ENCODE data around the gene GPR137B.

GPR137B gene

GRCh38 chr1:236120721-236121153 lies 21.6 kb upstream of the GPR137B start:
- H3K27ac ChIP-seq, result no peak overlapping the region
- H3K4me3 ChIP-seq (ENCODE audit: low read depth in 1 of 2, low read length in 1 of 2), result no peak overlapping the region
- no peak for TF ChIP-seq CTCF (IDR thresholded peaks at IDR 0.05)
- no peaks in the 10 kb centered on the region for H3K36me3 ChIP-seq
- peaks cover 25% of the 10 kb centered on the region for H3K27me3 ChIP-seq
- peaks cover 0 to 8% of the 10 kb centered on the region in 2 experiments for H3K4me1 ChIP-seq (ENCODE audit: control insufficient read depth in 1 of 2, insufficient read depth in 1 of 2, low read depth in 1 of 2, low read length in 1 of 2)
- no peaks in the 10 kb centered on the region for H3K9me3 ChIP-seq

GRCh38 chr1:236122176-236122575 lies 20.2 kb upstream of the GPR137B start:
- no peaks in the 10 kb centered on the region for H3K9me3 ChIP-seq
- H3K27me3 ChIP-seq, result peaks cover 25% of the 10 kb centered on the region
- no peaks in the 10 kb centered on the region for H3K36me3 ChIP-seq
- H3K4me1 ChIP-seq (ENCODE audit: control insufficient read depth in 1 of 2, insufficient read depth in 1 of 2, low read depth in 1 of 2, low read length in 1 of 2), result peaks cover 0 to 8% of the 10 kb centered on the region in 2 experiments
- TF ChIP-seq CTCF (IDR thresholded peaks at IDR 0.05), result no peak
- no peak overlapping the region for H3K27ac ChIP-seq
- H3K4me3 ChIP-seq (ENCODE audit: low read depth in 1 of 2, low read length in 1 of 2), result no peak overlapping the region

- H3K27me3 ChIP-seq, result peaks cover 25% of the 10 kb centered on the region
- no peak overlapping the region for H3K27ac ChIP-seq
- H3K4me1 ChIP-seq (ENCODE audit: control insufficient read depth in 1 of 2, insufficient read depth in 1 of 2, low read depth in 1 of 2, low read length in 1 of 2), result peaks cover 0 to 8% of the 10 kb centered on the region in 2 experiments
- no peak for TF ChIP-seq CTCF (IDR thresholded peaks at IDR 0.05)
- H3K36me3 ChIP-seq, result no peaks in the 10 kb centered on the region
- no peaks in the 10 kb centered on the region for H3K9me3 ChIP-seq
- H3K4me3 ChIP-seq (ENCODE audit: low read depth in 1 of 2, low read length in 1 of 2), result no peak overlapping the region
Measured at GRCh38 chr1:236123563-236123962, 18.8 kb upstream of the GPR137B start.

- H3K4me3 ChIP-seq (ENCODE audit: low read depth in 1 of 2, low read length in 1 of 2), result no peak overlapping the region
- H3K27me3 ChIP-seq, result peaks cover 17% of the 10 kb centered on the region
- H3K36me3 ChIP-seq, result no peaks in the 10 kb centered on the region
- no peak for TF ChIP-seq CTCF (IDR thresholded peaks at IDR 0.05)
- H3K9me3 ChIP-seq, result no peaks in the 10 kb centered on the region
- peaks cover 0 to 8% of the 10 kb centered on the region in 2 experiments for H3K4me1 ChIP-seq (ENCODE audit: control insufficient read depth in 1 of 2, insufficient read depth in 1 of 2, low read depth in 1 of 2, low read length in 1 of 2)
- H3K27ac ChIP-seq, result no peak overlapping the region
Measured at GRCh38 chr1:236124965-236125364, 17.4 kb upstream of the GPR137B start.

- peaks cover 10% of the 10 kb centered on the region for H3K27me3 ChIP-seq
- H3K27ac ChIP-seq, result no peak overlapping the region
- H3K9me3 ChIP-seq, result no peaks in the 10 kb centered on the region
- no peaks in the 10 kb centered on the region for H3K4me1 ChIP-seq (ENCODE audit: control insufficient read depth in 1 of 2, insufficient read depth in 1 of 2, low read depth in 1 of 2, low read length in 1 of 2)
- no peak overlapping the region for H3K4me3 ChIP-seq (ENCODE audit: low read depth in 1 of 2, low read length in 1 of 2)
- no peaks in the 10 kb centered on the region for H3K36me3 ChIP-seq
- TF ChIP-seq CTCF (IDR thresholded peaks at IDR 0.05), result no peak
Measured at GRCh38 chr1:236127045-236127444, 15.3 kb upstream of the GPR137B start.

Data from neutrophil (primary cell).